H9 (cell line): ENCODE data around the gene CDX2. TPM values are rescaled to one million over a fixed set of nuclear protein-coding genes. Genes with fewer than 3 reads are reported as not detected.

Experiments used
- DNase-seq: peaks from one replicate; pipeline ENCODE4 v3.0.0-alpha.2; 2017
- H2AFZ ChIP-seq: one replicate; pipeline ENCODE4 v1.6.1; 2013; ENCODE audit warnings: mild to moderate bottlenecking, low read length, control low read depth, moderate library complexity
- H2AK5ac ChIP-seq: 2 replicates; pipeline ENCODE4 v1.6.1; 2013; ENCODE audit warnings: low read length, control low read depth, mixed read lengths; ENCODE audit not compliant: insufficient read length
- H2BK120ac ChIP-seq: one replicate; pipeline ENCODE4 v1.6.1; 2013; ENCODE audit warnings: low read depth, mild to moderate bottlenecking, low read length, control low read depth, inconsistent platforms; ENCODE audit not compliant: poor library complexity, severe bottlenecking
- H2BK12ac ChIP-seq: 2 replicates; pipeline ENCODE4 v1.6.1; 2013; ENCODE audit warnings: low read length, control low read depth, mixed read lengths, low read depth; ENCODE audit not compliant: insufficient read length
- H2BK15ac ChIP-seq: 2 replicates; pipeline ENCODE4 v1.6.1; 2013; ENCODE audit warnings: low read depth, low read length, control low read depth
- H2BK20ac ChIP-seq: one replicate; pipeline ENCODE4 v1.6.1; 2013; ENCODE audit warnings: low read depth, mild to moderate bottlenecking, low read length, control low read depth, inconsistent platforms; ENCODE audit not compliant: poor library complexity, severe bottlenecking
- H2BK5ac ChIP-seq: 2 replicates; pipeline ENCODE4 v1.6.1; 2013; ENCODE audit warnings: low read length, control low read depth, mixed read lengths; ENCODE audit not compliant: insufficient read length
- H3K14ac ChIP-seq: 2 replicates; pipeline ENCODE4 v1.6.1; 2013; ENCODE audit warnings: low read length, control low read depth; ENCODE audit not compliant: insufficient read depth
- H3K18ac ChIP-seq: 2 replicates; pipeline ENCODE4 v1.6.1; 2013; ENCODE audit warnings: low read depth, mild to moderate bottlenecking, mixed read lengths, low read length, control low read depth; ENCODE audit not compliant: insufficient read length
- H3K23ac ChIP-seq: 2 replicates; pipeline ENCODE4 v1.6.1; 2013; ENCODE audit warnings: low read length, control low read depth, mixed read lengths, low read depth; ENCODE audit not compliant: insufficient read length
- H3K23me2 ChIP-seq: 2 replicates; pipeline ENCODE4 v1.6.1; 2013; ENCODE audit warnings: low read depth, mild to moderate bottlenecking, mixed read lengths, low read length, control low read depth; ENCODE audit not compliant: insufficient read length, poor library complexity, severe bottlenecking
- H3K27ac ChIP-seq: 2 replicates; pipeline ENCODE4 v1.5.1; 2013; ENCODE audit warnings: low read length, control low read depth, mixed read lengths, low read depth; ENCODE audit not compliant: insufficient read length
- H3K27me3 ChIP-seq: 2 replicates; pipeline ENCODE4 v1.6.1; 2013; ENCODE audit warnings: low read length, control low read depth, inconsistent platforms; ENCODE audit not compliant: insufficient read depth
- H3K4ac ChIP-seq: 2 replicates; pipeline ENCODE4 v1.6.1; 2013; ENCODE audit warnings: low read depth, mild to moderate bottlenecking, control low read depth, inconsistent platforms, low read length, moderate library complexity
- H3K4me1 ChIP-seq: 2 replicates; pipeline ENCODE4 v1.6.1; 2013; ENCODE audit warnings: low read length, control low read depth, inconsistent platforms; ENCODE audit not compliant: insufficient read depth
- H3K4me2 ChIP-seq: 2 replicates; pipeline ENCODE4 v1.6.1; 2013; ENCODE audit warnings: low read length, control low read depth, mixed read lengths; ENCODE audit not compliant: insufficient read length, insufficient read depth
- H3K56ac ChIP-seq: 2 replicates; pipeline ENCODE4 v1.6.1; 2013; ENCODE audit warnings: low read depth, mild to moderate bottlenecking, mixed read lengths, low read length, control low read depth; ENCODE audit not compliant: insufficient read length
- H3K79me1 ChIP-seq: 2 replicates; pipeline ENCODE4 v1.6.1; 2013; ENCODE audit warnings: low read depth, mild to moderate bottlenecking, moderate library complexity, low read length, control low read depth, inconsistent platforms; ENCODE audit not compliant: insufficient read depth, poor library complexity, severe bottlenecking
- H3K79me2 ChIP-seq: 2 replicates; pipeline ENCODE4 v1.6.1; 2013; ENCODE audit warnings: low read length, control low read depth, inconsistent platforms; ENCODE audit not compliant: insufficient read depth
- H3K9ac ChIP-seq: 2 replicates; pipeline ENCODE4 v1.6.1; 2013; ENCODE audit warnings: low read length, control low read depth, mixed read lengths; ENCODE audit not compliant: insufficient read length; ENCODE audit errors: extremely low read depth
- H3K9me3 ChIP-seq: one replicate; pipeline ENCODE4 v1.6.1; 2013; ENCODE audit warnings: low read depth, low read length, inconsistent platforms; ENCODE audit not compliant: control insufficient read depth
- H3T11ph ChIP-seq: one replicate; pipeline ENCODE4 v1.6.1; 2013; ENCODE audit warnings: mild to moderate bottlenecking, low read length, control low read depth, inconsistent platforms
- H4K20me1 ChIP-seq: one replicate; pipeline ENCODE4 v1.6.1; 2013; ENCODE audit not compliant: control insufficient read depth, insufficient read length, insufficient read depth
- H4K5ac ChIP-seq: 2 replicates; pipeline ENCODE4 v1.6.1; 2013; ENCODE audit warnings: low read depth, mild to moderate bottlenecking, mixed read lengths, low read length, control low read depth; ENCODE audit not compliant: insufficient read length
- H4K8ac ChIP-seq: replicated peaks from 2 replicates; pipeline ENCODE4 v1.6.1; 2013; ENCODE audit warnings: low read length, control low read depth, mixed read lengths, low read depth; ENCODE audit not compliant: insufficient read length
- H4K91ac ChIP-seq: 2 replicates; pipeline ENCODE4 v1.6.1; 2013; ENCODE audit warnings: low read depth, mild to moderate bottlenecking, moderate library complexity, mixed read lengths, low read length, control low read depth; ENCODE audit not compliant: insufficient read length
- H3K27ac Mint-ChIP-seq, 3 experiments: 2 replicates in 2 of 3; 3 replicates in 1 of 3; pipeline ENCODE4 v1.8.0; 2020 to 2021; ENCODE audit warnings: mixed read lengths in 3 of 3, mild to moderate bottlenecking in 1 of 3, moderate library complexity in 1 of 3
- H3K27me3 Mint-ChIP-seq: 2 replicates; pipeline ENCODE4 v1.8.0; 2021; ENCODE audit warnings: low read depth, mild to moderate bottlenecking, moderate library complexity, mixed read lengths
- H3K36me3 Mint-ChIP-seq, 3 experiments: 2 replicates in 2 of 3; 3 replicates in 1 of 3; pipeline ENCODE4 v1.8.0; 2020 to 2021; ENCODE audit warnings: low read depth in 3 of 3, mixed read lengths in 3 of 3; ENCODE audit not compliant: insufficient read depth in 1 of 3
- H3K4me1 Mint-ChIP-seq, 2 experiments: 2 replicates each; pipeline ENCODE4 v1.8.0; 2020; ENCODE audit warnings: mixed read lengths in 2 of 2
- H3K4me3 Mint-ChIP-seq, 2 experiments: 2 replicates in 1 of 2; 3 replicates in 1 of 2; pipeline ENCODE4 v1.8.0; 2020 to 2021; ENCODE audit warnings: mild to moderate bottlenecking in 2 of 2, mixed read lengths in 2 of 2, moderate library complexity in 1 of 2
- H3K9me3 Mint-ChIP-seq, 2 experiments: 2 replicates in 1 of 2; 3 replicates in 1 of 2; pipeline ENCODE4 v1.8.0; 2020; ENCODE audit warnings: mild to moderate bottlenecking in 2 of 2, mixed read lengths in 2 of 2, moderate library complexity in 1 of 2
- CTCF ChIP-seq: fragments of 200-600 bp; sonication (generic); conservative IDR thresholded peaks from 3 replicates; pipeline ENCODE4 v1.8.0; 2021; ENCODE audit warnings: antibody characterized with exemption, mild to moderate bottlenecking
- WGBS: extraction: QIAGEN DNeasy Blood & Tissue Kit; methylation state at CpG from one replicate; pipeline ENCODE4 v1.1.7; 2013; ENCODE audit warnings: missing lambda C conversion rate, low lambda C conversion rate, mixed read lengths; ENCODE audit not compliant: insufficient read length; ENCODE audit errors: extremely low coverage; 5-methylcytosine and 5-hydroxymethylcytosine counted together
- total RNA-seq: library from RNA; stranded (reverse); gene quantifications from 2 replicates; pipeline ENCODE4 v1.2.1, GENCODE V29; 2021

The CDX2 gene
- total RNA-seq, 1 experiment from 2014 or later: not detected

GRCh38 chr13:27953676-27954405 is 15.3 kb downstream of the CDX2 start:
- Histone ChIP-seq H2AFZ (no peak overlapping the region), H4K20me1 (no peaks in the 10 kb centered on the region), H2BK15ac (no peak overlapping the region), H4K8ac (no peak overlapping the region), H3K79me2 (no peaks in the 10 kb centered on the region), H3K9me3 (no peaks in the 10 kb centered on the region), H3K27me3 (peaks cover 66% of the 10 kb centered on the region), H3K18ac (no peak overlapping the region), H3K23ac (no peak overlapping the region), H4K5ac (no peak overlapping the region), H3K4me2 (peak overlapping the region; percentile 65), H4K91ac (no peak overlapping the region), H3K4me1 (no peaks in the 10 kb centered on the region; the same call in 1 of the 2 replicates), H2AK5ac (no peak overlapping the region), H3K4ac (no peak overlapping the region), H3K56ac (no peak overlapping the region), H3T11ph (no peak overlapping the region), H2BK120ac (no peak overlapping the region), H2BK5ac (no peak overlapping the region), H3K23me2 (peaks cover 7% of the 10 kb centered on the region), H3K9ac (no peak overlapping the region), H2BK12ac (no peak overlapping the region), H3K27ac (no peak overlapping the region), H3K14ac (no peak overlapping the region), H2BK20ac (no peak overlapping the region), H3K79me1 (no peaks in the 10 kb centered on the region)
- no CpG with 5 or more reads among the region's 71 CpGs for WGBS
- peaks cover 98% of the 10 kb centered on the region for H3K27me3 Mint-ChIP-seq
- peak; percentile 88 for DNase-seq
- no peak overlapping the region for H3K27ac Mint-ChIP-seq
- H3K4me1 Mint-ChIP-seq: peaks cover 0 to 9% of the 10 kb centered on the region in 2 experiments; a peak in 2 of 4 replicates
- no peaks in the 10 kb centered on the region for H3K36me3 Mint-ChIP-seq
- TF ChIP-seq CTCF: peak; percentile 99
- peaks cover 5 to 10% of the 10 kb centered on the region in 2 experiments; a peak in 3 of 5 replicates for H3K9me3 Mint-ChIP-seq
- H3K4me3 Mint-ChIP-seq: peak overlapping the region; percentile 57 to 79
